GM21529 (cell line): ENCODE data around the gene PCDHAC2.

Experiments used
- ATAC-seq: cut with Tn5 transposase; IDR thresholded peaks from one replicate; pipeline ENCODE4 v1.9.1; 2021; ENCODE audit not compliant: unreplicated experiment

The PCDHAC2 gene

DNA sequence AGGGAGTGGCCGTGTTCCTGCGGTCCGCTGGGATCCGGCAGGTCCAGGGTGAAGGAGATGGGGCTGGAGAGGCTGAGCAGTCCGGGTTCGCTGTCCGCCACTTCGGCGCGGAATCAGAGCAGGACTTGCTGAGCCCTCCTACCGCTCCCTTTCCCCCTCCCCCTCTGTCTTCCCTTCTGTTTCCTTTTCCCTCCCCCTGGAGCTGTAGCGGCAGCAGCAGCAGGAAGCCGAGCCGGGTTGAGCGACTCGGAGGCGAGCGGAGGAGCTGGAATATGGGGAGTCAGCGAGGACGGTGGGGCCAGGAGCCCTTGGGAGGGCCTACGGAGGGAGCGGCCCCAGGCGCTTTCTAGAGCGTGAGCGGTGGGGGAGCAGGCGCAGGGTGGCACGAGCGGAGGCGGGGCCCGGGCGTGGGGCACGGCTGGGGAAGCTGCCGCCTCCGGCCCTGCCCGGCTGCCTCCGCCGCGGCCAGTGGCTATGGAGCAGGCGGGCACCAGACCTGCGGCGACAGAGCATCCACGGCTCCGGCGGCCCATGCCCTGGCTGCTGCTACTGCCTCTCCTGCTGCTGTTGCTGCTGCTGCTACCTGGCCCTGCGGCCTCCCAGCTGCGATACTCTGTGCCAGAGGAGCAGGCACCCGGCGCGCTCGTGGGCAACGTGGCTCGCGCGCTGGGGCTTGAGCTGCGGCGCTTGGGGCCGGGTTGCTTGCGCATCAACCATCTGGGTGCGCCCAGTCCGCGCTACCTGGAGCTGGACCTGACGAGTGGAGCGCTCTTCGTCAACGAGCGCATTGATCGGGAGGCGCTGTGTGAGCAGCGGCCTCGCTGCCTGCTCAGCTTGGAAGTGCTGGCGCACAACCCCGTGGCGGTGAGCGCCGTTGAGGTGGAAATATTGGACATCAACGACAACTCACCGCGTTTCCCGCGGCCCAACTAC lies at the start of gene PCDHAC2:
PCDHAC2 (plus strand) TSS at position 184 of the 933 bp plus-strand sequence; CDS start at position 475, 291 bp downstream.
- no peak for ATAC-seq

DNA sequence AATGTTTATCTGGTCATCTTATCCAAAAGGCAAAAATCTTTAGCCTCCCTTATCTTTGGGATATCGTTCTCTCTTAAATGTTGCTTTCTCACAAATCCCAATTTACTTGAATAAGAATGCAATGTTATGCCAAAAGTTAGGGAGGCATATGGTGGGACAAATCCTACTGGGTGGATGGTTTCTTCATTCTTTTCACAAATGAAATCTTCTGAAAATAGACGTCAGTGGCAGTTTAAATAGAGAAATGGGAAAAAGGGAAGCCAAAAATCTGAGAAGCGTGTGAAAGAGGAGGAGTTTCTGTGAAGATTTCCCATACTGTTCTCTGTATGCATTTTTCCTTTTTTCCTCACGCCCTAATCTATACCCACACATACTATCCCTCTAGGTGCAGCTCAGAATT lies 42.7 kb upstream of the PCDHAC2 start:
- ATAC-seq = no peak

DNA sequence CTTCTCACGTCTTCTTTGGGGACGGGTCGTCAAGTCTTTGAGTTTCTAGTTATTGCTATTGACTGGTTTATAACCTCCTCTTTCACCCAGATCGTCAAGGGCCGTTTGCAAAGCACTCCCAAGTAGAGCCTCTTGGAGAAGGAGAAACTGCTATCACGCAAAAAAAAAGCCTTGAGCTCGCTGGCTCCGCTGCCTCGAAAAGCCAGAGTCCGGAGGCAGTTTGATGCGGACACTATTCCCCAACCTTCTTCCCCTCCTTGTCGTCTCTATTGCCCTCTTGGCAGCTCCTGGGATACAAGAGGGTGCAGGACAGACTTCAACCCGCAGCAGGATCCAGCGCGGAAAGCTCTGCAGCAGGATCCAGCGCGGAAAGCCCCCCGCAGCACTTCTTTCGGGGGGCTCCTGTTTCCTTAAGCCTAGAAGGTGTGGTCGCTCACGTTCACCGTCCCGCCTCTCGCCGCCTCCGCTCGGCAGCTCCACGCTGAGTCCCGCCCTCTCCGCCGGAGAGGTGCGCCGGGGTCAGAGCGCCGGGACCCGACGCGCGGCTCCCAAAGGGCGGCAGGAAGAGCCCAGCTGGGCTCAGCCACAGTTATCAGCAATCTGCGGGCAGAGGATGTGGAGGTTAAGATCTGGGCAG lies 40.4 kb upstream of the PCDHAC2 start, which contains the start of gene PCDHAC1:
PCDHAC1 (plus strand) TSS at position 494 of the 637 bp plus-strand sequence. CDS start 594 bp downstream, outside the sequence.
- ATAC-seq = no peak

GRCh38 chr5:140926443-140927227 lies 39.6 kb upstream of the PCDHAC2 start:
- ATAC-seq = no peak

GRCh38 chr5:140927228-140927573 lies 39.1 kb upstream of the PCDHAC2 start:
- no peak for ATAC-seq

DNA sequence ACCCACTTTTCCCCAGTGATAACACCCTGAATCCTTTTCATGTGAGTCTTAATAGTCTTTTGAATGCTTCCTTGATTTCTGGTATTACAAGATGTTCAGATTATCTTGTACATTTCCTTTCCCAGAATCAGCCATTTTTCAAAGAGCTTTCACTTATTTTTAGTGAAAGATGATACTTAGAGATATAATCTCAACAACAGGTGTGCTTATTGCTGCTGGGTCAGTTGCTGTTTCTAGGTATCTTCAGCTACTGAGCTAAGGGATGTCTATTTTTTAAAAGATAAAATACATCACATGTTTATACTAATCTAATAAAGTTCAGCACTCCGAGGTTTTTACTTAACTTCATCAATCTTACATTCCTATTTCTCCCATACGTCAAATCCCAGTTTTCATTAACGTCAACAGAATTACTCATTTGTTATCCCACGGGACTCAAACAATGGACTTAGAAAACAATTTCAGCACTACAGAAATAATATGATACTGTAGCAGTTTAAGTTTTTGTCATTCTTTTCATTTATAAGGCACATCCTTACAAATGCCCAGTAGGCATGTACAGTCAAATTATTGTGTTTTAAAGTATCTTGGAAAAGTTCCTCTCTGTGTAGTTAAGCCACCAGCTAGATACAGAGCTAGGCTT lies 31.2 kb upstream of the PCDHAC2 start:
- ATAC-seq = no peak

GRCh38 chr5:140946578-140946977 lies 19.7 kb upstream of the PCDHAC2 start:
- no peak for ATAC-seq

DNA sequence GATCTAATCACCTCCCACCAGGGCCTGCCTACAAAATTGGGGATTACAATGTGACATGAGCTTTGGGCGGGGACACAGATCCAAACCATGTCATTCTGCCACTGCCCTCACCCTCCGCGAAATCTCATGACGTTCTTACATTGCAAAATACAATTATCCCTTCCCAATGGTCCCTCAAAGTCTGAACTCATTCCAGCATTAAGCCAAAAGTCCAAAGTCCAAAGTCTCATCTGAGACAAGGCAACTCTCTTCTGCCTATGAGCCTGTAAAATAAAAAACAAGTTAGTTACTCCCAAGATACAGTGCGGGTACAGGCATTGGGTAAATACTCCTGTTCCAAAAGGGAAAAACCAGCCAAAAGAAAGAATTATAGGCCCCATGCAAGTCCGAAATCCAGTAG lies 14.6 kb upstream of the PCDHAC2 start:
- ATAC-seq = no peak

GRCh38 chr5:140953234-140953633 lies 13.0 kb upstream of the PCDHAC2 start:
- no peak for ATAC-seq

- ATAC-seq = no peak
These were observed 4.1 kb upstream of the PCDHAC2 start for GRCh38 chr5:140962190-140962589.

- ATAC-seq = no peak
These were observed 1.9 kb upstream of the PCDHAC2 start for GRCh38 chr5:140964356-140964755.

GRCh38 chr5:140965905-140966292 lies 377 bp upstream of the PCDHAC2 start:
- no peak for ATAC-seq

GRCh38 chr5:140967226-140967893 lies 1.1 kb downstream of the PCDHAC2 start:
- ATAC-seq = no peak

GRCh38 chr5:140969880-140970279 lies 3.6 kb downstream of the PCDHAC2 start:
- no peak for ATAC-seq

- ATAC-seq = no peak
These were observed 7.3 kb downstream of the PCDHAC2 start for GRCh38 chr5:140973550-140973949.

DNA sequence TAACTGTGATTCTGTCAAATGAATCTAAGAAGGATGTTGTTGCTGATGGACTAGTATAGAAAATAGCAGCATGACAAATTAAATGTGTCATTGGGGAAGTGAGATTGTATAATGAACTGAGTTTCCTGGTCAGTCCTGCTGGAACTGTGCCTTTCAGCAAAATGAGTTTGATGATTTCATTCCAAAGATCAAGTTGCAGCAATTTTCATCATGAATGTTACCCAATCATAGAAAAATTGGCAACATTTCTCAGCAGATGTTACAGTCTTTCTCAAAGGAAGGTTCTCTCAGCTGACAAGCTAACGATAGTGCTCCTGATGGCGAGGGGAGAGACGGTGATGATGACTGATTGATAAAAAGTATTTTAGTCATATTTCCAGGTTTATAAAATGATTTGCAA lies 10.7 kb downstream of the PCDHAC2 start:
- ATAC-seq = no peak

DNA sequence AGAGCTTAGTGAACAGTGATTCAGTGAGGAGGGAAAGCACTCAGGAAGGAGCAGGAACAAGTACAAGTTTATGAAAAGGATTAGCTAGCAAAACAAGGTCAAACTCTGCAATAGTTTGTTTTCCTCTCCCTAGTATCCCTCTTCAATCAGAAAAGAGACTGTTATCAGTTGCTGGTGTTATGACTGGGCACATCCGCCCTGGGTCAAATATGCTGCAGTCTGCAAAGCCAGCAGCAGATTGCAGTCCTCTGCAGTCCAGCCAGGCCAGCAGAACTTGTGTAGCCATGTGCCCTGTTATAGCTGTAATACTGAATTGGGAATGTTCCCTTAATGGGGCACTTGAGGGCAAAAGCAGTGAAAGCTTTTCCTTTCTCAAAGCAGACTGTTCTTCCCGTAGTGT lies 12.0 kb downstream of the PCDHAC2 start:
- no peak for ATAC-seq

DNA sequence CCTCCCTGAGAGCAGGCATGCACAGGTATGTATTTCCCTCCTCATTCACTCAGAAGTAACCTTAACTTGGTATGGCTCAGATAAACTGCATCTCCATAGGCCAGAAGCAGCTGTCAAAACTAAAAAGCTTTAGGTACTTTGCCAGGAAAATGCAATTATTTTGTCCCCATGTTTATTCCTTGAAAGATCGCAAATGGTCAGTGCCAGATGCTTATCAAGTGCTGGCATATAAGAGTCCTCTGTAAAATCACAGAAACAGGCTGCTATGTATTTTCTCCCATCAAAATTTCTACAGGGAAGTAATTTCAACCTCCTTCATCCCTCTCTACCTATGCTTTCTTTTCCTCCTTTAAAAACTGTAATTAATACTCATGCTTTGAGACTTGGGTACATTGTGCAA lies 12.7 kb downstream of the PCDHAC2 start:
- no peak for ATAC-seq

- ATAC-seq = no peak
These were observed 15.9 kb downstream of the PCDHAC2 start for GRCh38 chr5:140982083-140982716.

- no peak for ATAC-seq
These were observed 19.8 kb downstream of the PCDHAC2 start for GRCh38 chr5:140986117-140986521.
